GM12801 (cell line): ENCODE data around the gene SCN7A.

Experiments
- CTCF ChIP-seq: IDR thresholded peaks from one replicate; pipeline ENCODE4 v1.5.1; 2011; ENCODE audit warnings: control low read depth; ENCODE audit not compliant: insufficient read length; ENCODE audit errors: extremely low read depth

Gene SCN7A

GRCh38 chr2:166385313-166385712, 108.7 kb downstream of the SCN7A start:
- no peak for TF ChIP-seq CTCF

- no peak for TF ChIP-seq CTCF
Measured at GRCh38 chr2:166384774-166385173, 109.3 kb downstream of the SCN7A start.

- no peak for TF ChIP-seq CTCF
Measured at GRCh38 chr2:166382448-166382847, 111.6 kb downstream of the SCN7A start.

GRCh38 chr2:166380615-166381014, 113.4 kb downstream of the SCN7A start:
- no peak for TF ChIP-seq CTCF

GRCh38 chr2:166376873-166377272, 117.2 kb downstream of the SCN7A start:
- TF ChIP-seq CTCF, result no peak

GRCh38 chr2:166376488-166376828, 117.6 kb downstream of the SCN7A start:
- TF ChIP-seq CTCF, result no peak

GRCh38 chr2:166375736-166376487, 118.1 kb downstream of the SCN7A start, which contains the start of gene SCN9A:
Gene SCN9A (minus strand): TSS chr2:166375944. CDS start chr2:166311756, 64,188 bp downstream.
- no peak for TF ChIP-seq CTCF
